Hypothalamus (tissue), 51 donors: Measurements from ENCODE around the gene RGS11.

Source experiments
- DNase-seq, 51 donors: peaks; one replicate each; lab custom pipeline; 2025; lab: John Stamatoyannopoulos, UW

Gene RGS11

GRCh38 chr16:275786-276232 lies at the start of gene RGS11:
RGS11 (minus strand) TSS chr16:275944; CDS start chr16:275911, 33 bp downstream.
- no peak for DNase-seq

- DNase-seq, result no peak
Observed at GRCh38 chr16:324451-325334, 48.9 kb upstream of the RGS11 start.

GRCh38 chr16:324201-324450 lies 48.4 kb upstream of the RGS11 start:
- no peak for DNase-seq

- no peak for DNase-seq
Observed at GRCh38 chr16:322476-323143, 46.9 kb upstream of the RGS11 start.

GRCh38 chr16:321532-321931 lies 45.8 kb upstream of the RGS11 start:
- DNase-seq, result no peak

- DNase-seq, result no peak
Observed at GRCh38 chr16:320206-320605, 44.5 kb upstream of the RGS11 start.

- DNase-seq, result no peak
Observed at GRCh38 chr16:318628-319027, 42.9 kb upstream of the RGS11 start.

- DNase-seq, result no peak
Observed at GRCh38 chr16:317583-317982, 41.8 kb upstream of the RGS11 start.

- DNase-seq, result no peak
Observed at GRCh38 chr16:316741-317464, 41.2 kb upstream of the RGS11 start.

- DNase-seq, result no peak
Observed at GRCh38 chr16:314795-315299, 39.1 kb upstream of the RGS11 start.

- no peak for DNase-seq
Observed at GRCh38 chr16:314351-314750, 38.6 kb upstream of the RGS11 start.

- no peak for DNase-seq
Observed at GRCh38 chr16:311725-312124, 36.0 kb upstream of the RGS11 start.

- DNase-seq, result no peak
Observed at GRCh38 chr16:309476-309875, 33.7 kb upstream of the RGS11 start.

GRCh38 chr16:307691-308312 lies 32.1 kb upstream of the RGS11 start:
- no peak for DNase-seq

- DNase-seq, result peak in 1 of 51 donors; percentile 37
Observed at GRCh38 chr16:306911-307370, 31.2 kb upstream of the RGS11 start.

- no peak for DNase-seq
Observed at GRCh38 chr16:305916-306626, 30.3 kb upstream of the RGS11 start.

GRCh38 chr16:303760-304505 lies 28.2 kb upstream of the RGS11 start:
- no peak for DNase-seq

GRCh38 chr16:301950-302349 lies 26.2 kb upstream of the RGS11 start:
- no peak for DNase-seq

- DNase-seq, result no peak
Observed at GRCh38 chr16:301235-301634, 25.5 kb upstream of the RGS11 start.
